ENCODE results near the gene POLD1. TPM values are rescaled to one million over a fixed set of nuclear protein-coding genes. Genes with fewer than 3 reads are reported as not detected.

POLD1 gene
- total and polyA plus RNA-seq, 2 of the 13 experiments (the other 11 are each of a cell fraction or from before 2014, with no cell fraction given), result 17.4 to 54.0 TPM

DNA sequence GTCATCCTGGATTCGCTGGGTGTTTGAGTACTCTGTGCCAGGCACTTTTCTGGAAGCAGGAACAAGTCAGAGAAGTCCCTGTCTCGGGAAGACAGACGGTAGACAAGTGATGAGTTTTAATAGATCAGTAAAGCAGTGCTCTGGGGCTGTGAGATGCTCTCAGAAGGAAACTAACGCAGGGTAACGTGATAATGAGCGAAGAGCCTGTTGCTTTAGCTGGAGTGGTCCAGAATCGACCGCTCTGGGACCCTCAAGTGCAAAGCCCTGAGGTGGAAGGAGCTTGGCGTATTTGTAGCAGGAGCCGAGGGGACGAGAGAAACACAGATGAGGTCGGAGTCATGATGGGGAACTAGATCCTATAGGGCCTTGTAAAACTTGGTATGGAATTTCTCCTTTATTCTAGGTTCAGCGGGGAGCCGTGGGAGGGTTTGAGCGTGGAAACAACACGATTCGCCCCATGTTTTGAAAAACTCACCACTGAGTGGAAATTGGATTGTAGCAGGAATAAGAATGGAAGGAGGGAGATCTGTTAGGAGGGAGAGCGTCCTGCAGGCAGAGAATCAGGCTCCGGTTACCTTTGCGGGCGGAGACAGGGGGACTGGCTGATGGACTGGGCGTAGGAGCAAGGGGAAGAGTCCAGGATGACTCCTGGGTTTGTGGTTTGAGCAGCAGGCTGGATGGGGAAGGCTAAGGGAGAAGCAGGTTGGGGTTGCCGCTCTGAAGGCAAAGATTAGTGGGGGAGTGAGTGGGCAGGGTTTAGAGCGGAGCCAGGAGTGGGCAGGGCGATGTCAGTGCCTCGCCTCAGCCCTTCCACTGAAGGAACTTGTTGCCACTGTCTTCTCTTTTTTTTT is 763 bp downstream of the POLD1 start (continued):
- 0 out of 2 replicates have a peak, but pooled peaks have one; percentile 20 for TF ChIP-seq ZSCAN5A (CRISPR knock-in tag; IDR thresholded peaks at IDR 0.05; ENCODE audit: borderline replicate concordance)
- TF ChIP-seq GLMP (CRISPR knock-in tag; IDR thresholded peaks at IDR 0.05; ENCODE audit: borderline replicate concordance), result no peak
- TF ChIP-seq RBM22 (optimal IDR thresholded peaks at IDR 0.05; ENCODE audit: low read length), result no peak
- no peak for TF ChIP-seq JUND (CRISPR knock-in tag; IDR thresholded peaks at IDR 0.05)
- peak; percentile 91 for TF ChIP-seq BHLHE40 (IDR thresholded peaks at IDR 0.05; ENCODE audit: low read length)
- 0 out of 2 replicates have a peak, but pooled peaks have one; percentile 51 for TF ChIP-seq ZSCAN29 (CRISPR knock-in tag; conservative IDR thresholded peaks at IDR 0.05)
- 0 out of 2 replicates have a peak, but pooled peaks have one; percentile 69 for TF ChIP-seq ARID2 (CRISPR knock-in tag; IDR thresholded peaks at IDR 0.05; ENCODE audit: borderline replicate concordance)
- no peak for TF ChIP-seq ZNF720 (CRISPR knock-in tag; IDR thresholded peaks at IDR 0.05)
- 0 out of 2 replicates have a peak, but pooled peaks have one; percentile 3 for TF ChIP-seq NKX3-1 (CRISPR knock-in tag; IDR thresholded peaks at IDR 0.05)
- no peak for TF ChIP-seq HDAC6 (IDR thresholded peaks at IDR 0.05; ENCODE audit: low read depth, low read length)
- TF ChIP-seq RFX3 (CRISPR knock-in tag; IDR thresholded peaks at IDR 0.05), result no peak
- no peak for TF ChIP-seq TSC22D2 (CRISPR knock-in tag; IDR thresholded peaks at IDR 0.05; ENCODE audit: borderline replicate concordance)
- 0 out of 2 replicates have a peak, but pooled peaks have one; percentile 52 for TF ChIP-seq MXD4 (CRISPR knock-in tag; IDR thresholded peaks at IDR 0.05)
- TF ChIP-seq NCOA1 (CRISPR knock-in tag; IDR thresholded peaks at IDR 0.05), result no peak
- TF ChIP-seq CSRNP1 (CRISPR knock-in tag; IDR thresholded peaks at IDR 0.05), result peak; percentile 16; the same call in 1 of the 2 replicates
- no peak for TF ChIP-seq DMTF1 (CRISPR knock-in tag; IDR thresholded peaks at IDR 0.05)
- TF ChIP-seq ATF4 (CRISPR knock-in tag; IDR thresholded peaks at IDR 0.05), result 0 out of 4 replicates have a peak, but pooled peaks of 1 of the 2 experiments have one; percentile 9
- TF ChIP-seq ZNF879 (CRISPR knock-in tag; IDR thresholded peaks at IDR 0.05), result no peak
- no peak for TF ChIP-seq E2F5 (CRISPR knock-in tag; conservative IDR thresholded peaks at IDR 0.05)
- 0 out of 2 replicates have a peak, but pooled peaks have one; percentile 1 for TF ChIP-seq ZIK1 (CRISPR knock-in tag; IDR thresholded peaks at IDR 0.05; ENCODE audit: borderline replicate concordance, low read depth)

Data from HepG2 (cell line).